Keratinocyte (primary cell): ENCODE data around the gene ENTR1.

Source experiments
- CTCF ChIP-seq, 3 experiments: IDR thresholded peaks in 1 of 3; conservative IDR thresholded peaks in 1 of 3; optimal IDR thresholded peaks in 1 of 3; 2 replicates in 2 of 3; 3 replicates in 1 of 3; pipeline versions ENCODE3 to v1.5.1; 2011; ENCODE audit warnings: low read length in 3 of 3, mild to moderate bottlenecking in 3 of 3, moderate library complexity in 2 of 3, control low read depth in 1 of 3, inconsistent platforms in 1 of 3; ENCODE audit not compliant: insufficient read depth in 2 of 3; ENCODE audit errors: extremely low read depth in 1 of 3
- EZH2 ChIP-seq: IDR thresholded peaks from one replicate; pipeline ENCODE4 v1.6.1; 2012; ENCODE audit warnings: inconsistent platforms, mild to moderate bottlenecking, low read length, moderate library complexity

GRCh38 chr9:136459425-136459824 is 49.0 kb upstream of the ENTR1 start:
- TF ChIP-seq CTCF (optimal IDR thresholded peaks at IDR 0.05 in 1 of 3, IDR thresholded peaks at IDR 0.05 in 1 of 3, conservative IDR thresholded peaks at IDR 0.05 in 1 of 3; ENCODE audit: extremely low read depth in 1 of 3, insufficient read depth in 2 of 3, low read length in 3 of 3), result no peak
- no peak for TF ChIP-seq EZH2
